GM11168 (cell line): ENCODE measurements around the gene METTL8.
"Not testable (repeated sequence)": the region's sequence is repeated elsewhere in the genome, so short reads cannot be mapped to it uniquely, and the experiment has no call there.

Source experiments
- in situ Hi-C: fragments of 300-500 bp; cut with MboI; formaldehyde crosslinking; loops from one replicate; pipeline ENCODE4 v1.12.0; 2022; ENCODE audit warnings: low sequenced_read_pairs; ENCODE audit not compliant: unreplicated experiment

Gene METTL8

DNA sequence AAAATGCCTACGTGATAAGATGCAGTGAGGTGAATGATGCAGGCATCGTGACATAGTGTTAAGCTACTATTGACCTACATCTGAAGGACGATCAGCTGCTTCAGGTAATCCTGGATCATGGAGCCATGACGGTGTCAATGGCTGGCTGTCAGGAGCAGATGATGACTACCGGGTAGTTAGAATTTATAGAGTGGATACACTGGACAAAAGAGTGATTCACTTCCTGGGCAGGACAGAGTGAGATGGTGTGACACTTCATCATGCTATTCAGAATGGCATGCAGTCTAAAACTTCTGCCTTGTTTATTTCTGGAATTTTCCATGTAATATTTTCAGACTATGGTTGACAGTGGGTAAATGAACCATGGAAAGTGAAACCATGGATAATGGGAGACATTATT, 29.5 kb downstream of the METTL8 start:
- in situ Hi-C loops, result no loop called here

DNA sequence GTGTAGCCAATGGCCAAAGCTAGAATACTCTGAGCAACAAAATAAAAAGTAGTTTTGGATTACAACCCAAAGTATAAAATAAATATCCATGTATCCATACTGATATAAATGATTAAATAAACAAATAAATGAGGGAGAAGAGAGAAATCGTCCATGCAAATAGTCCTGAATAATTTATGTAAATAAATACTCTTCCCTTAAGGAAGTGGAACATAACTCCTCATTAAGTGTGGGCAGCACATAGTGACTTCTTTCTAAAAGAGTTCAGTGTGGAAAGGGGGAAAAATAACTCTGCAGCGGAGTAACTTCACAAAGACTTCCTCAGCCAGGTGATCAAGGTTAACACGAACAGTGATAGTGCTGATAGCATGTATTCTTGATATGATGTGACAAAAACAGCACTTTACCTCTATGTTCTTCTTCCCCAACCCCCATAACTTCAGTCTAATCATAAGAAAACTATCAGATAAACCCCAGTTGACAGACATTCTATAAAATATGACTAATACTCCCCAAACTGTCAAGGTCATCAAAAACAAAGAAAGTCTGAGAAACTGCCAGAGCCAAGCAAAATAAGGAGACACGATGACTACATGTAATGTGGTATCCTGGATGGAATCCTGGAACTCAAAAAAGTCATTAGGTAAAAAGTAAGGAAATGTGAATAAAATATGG, 30.7 kb downstream of the METTL8 start:
- in situ Hi-C loops, result no loop called here

DNA sequence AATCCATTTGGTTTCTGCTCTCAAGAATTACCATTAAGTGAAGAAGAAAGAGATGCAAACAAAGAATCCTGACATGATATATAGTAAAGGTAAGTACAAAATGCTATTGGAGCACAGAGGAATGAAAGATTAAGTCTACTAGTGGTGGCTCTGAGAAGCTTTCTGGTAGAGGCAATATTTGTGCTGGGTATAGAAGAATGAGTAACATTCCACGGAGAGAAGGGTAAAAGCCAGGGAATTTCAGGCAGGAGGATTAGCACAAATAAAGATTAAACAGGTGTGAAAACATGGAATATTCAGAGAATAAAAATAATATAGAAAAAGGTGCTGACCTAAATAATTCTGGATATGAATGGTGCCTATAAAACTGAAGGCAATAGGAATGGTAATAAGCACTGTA, 31.8 kb downstream of the METTL8 start:
- in situ Hi-C loops, result no loop called here

DNA sequence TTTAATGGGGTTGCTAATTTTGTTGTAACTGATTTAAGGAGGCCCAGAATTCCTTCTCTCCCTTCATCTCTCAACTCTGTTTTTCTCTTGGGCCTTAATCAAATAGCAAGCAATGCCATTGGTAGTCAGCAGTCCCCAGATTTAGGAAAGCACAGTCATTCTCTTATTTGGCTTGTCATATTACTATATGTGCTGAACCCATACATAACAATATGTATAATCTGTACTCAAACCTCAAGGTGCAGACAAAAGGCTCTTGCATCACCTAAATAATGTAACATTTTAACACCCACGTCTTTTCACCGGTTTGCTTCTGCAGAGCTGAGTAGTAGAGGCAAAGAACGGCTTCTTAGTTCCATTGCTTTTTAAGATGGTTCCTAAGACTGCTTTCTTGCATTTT, 33.4 kb downstream of the METTL8 start:
- in situ Hi-C loops, result no loop called here

DNA sequence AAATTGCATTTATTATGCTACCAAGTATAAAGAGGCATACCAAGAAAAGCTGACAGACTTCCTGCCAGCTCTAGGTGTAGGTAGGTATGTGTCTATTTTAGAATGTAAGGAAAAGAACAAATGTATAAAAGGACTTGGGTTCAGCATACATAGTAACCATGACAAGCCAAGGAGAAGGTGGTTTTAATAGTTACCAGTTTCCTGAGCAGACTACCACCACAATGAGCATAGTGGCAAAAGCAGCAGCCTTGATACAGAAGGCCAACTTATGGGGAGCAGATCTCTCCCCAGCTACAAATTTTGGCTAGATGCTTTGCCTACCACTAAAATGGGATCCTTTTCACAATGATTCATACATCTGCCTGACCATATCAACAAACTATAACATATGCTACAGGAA, 34.5 kb downstream of the METTL8 start:
- in situ Hi-C loops, result no loop called here

DNA sequence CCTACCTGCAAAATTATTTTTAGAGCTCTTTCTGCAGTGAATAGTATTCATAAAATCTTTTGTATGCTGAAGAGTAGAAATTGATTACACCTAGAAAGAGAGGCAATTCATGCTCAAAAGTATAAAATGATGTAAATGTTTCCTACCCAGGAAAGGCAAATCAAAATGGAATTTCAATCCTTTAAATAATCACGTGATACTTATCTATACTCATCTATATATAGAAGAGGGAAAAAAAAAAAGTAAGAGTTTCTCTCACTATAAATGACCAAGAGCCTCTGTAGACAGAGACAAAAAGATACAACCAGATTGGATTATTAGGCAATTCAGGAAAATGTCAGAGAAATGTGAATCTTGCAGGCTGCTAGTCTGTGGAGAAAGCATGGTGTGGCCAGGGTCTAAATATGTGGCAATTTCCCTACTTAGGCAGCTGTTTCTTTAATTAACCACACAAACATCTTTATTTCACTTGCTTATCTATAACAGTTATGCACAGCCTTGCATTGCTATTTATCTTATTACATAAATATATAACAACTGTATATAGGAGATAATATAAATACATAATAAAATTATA, 39.5 kb downstream of the METTL8 start:
- in situ Hi-C loops, result no loop called here

DNA sequence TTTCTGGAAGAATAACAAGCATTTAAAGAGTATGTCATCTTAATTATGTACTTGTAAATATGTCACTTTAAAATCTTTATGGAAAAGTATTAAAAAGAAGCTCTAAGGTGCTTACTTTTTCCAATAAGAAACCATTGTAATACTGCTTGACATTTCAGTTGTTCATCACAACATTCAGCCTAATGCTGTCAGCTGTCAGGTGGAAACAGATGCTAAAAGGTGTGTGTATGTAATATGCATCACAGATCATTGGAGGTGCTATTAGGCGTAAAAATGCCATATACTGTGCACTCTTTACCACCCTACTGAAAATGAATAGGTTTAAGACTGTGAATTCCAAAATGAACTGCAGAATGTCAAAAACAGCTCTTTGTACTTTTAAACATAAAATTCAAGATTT, 40.3 kb downstream of the METTL8 start:
- in situ Hi-C loops, result no loop called here

DNA sequence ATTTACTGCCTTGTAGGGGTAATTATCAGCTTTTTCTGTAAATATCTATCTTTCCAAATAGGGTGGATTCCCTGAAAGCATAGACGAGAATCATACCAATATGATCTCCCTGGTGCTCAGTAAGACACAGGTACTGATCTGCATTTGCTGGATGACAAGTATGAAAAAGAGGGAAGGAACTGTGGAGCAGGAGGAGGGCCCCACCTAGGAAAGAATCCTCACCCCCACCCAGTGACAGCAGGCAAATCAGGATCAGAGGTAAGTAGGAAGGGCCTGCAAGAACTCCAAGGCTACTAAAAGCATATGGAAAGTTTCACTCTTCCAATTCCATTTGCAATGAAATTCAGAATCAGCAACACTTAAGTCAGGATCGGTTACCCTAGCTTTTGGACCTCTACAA, 42.3 kb downstream of the METTL8 start:
- in situ Hi-C loops, result no loop called here

DNA sequence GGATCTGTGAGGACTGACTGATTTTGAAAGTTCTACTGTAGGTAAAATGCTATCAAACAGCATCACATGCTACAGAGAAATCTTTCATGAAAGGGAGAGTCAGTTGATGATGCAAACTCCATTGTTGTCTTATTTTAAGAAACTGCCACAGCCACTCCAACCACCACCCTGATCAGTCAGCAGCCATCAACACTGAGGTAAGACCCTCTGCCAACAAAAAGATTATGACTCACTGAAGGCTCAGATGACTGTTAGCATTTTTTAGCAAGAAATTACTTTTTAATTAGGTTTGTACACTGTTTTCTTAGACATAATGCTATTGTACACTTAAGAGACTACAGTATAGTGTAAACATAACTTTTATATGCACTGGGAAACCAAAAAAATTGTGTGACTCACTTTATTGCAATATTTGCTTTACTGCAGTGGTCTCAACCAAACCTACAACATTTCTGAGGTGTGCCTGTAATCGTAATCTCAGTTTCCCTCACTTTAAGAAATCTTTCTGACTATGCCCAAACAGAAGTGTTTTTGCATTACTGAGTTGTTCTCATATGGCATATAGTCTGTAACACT, 42.8 kb downstream of the METTL8 start:
- in situ Hi-C loops, result no loop called here

DNA sequence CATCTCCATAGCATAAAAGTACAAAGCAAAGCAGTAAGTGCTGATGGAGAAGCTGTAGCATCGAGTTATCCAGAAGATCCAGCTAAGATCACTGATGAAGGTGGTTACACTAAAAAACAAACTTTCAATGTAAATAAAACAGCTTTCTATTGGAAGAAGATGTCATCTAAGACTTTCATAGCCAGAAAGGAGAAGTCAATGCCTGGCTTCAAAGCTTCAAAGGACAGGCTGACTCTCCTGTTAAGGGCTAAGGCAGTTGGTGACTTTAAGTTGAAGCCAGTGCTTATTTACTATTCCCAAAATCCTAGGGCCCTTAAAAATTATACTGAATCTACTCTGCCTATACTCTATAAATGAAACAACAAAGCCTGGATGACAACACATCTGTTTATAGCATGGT, 44.0 kb downstream of the METTL8 start:
- in situ Hi-C loops, result no loop called here

DNA sequence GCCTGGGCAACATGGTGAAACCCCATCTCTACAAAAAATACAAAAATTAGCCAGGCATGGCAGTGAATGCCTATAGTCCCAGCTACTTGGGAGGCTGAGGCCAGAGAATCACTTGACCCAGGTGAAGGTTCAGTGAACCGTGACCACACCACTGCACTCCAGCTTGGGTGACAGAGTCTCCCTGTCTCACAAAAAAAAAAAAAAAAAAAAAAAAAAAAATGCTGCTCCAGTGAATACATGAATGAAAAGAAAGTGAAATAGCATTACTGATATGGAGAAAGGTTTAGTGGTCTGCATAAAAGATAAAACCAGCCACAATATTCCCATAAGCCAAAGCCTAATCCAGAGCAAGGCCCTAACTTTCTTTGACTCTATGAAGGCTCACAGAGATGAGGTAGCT, 44.5 kb downstream of the METTL8 start:
- in situ Hi-C loops, result no loop called here

DNA sequence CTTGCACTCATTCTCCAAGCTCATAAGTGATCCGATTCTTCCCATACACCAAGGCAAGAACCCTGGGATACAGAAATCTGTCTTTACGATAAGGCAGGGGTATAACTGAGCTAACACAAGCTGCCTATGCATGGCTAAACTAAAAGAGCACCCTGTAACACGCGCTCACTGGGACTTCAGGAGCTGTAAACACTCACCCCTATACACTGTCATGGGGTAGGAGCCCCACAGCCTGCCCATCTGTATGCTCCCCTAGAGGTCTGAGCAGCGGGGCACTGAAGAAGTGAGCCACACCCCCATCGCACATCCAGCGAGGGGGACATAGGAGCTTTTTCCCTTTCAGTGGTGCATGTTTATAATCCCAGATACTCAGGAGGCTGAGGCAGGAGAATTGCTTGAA, 46.7 kb downstream of the METTL8 start:
- in situ Hi-C loops, result no loop called here

DNA sequence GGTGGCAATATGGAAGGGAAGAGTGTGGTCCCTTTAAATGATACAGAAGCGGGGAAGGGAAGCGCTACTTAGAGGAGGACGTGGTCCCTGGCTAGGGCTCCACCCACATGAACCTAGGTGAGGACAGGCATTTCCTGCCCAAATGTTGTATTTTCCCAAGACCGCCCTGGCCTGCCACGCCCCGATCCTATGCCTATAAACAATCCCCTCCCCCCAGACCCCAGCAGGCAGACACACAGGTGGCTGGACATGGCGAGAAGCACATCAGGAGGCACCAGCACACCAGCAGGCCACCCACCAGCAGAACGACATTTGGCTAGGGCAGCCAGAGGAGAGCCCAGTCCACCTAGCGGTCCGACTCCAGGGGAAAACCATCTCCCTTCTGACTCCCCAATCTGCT, 47.2 kb downstream of the METTL8 start:
- in situ Hi-C loops, result no loop called here

DNA sequence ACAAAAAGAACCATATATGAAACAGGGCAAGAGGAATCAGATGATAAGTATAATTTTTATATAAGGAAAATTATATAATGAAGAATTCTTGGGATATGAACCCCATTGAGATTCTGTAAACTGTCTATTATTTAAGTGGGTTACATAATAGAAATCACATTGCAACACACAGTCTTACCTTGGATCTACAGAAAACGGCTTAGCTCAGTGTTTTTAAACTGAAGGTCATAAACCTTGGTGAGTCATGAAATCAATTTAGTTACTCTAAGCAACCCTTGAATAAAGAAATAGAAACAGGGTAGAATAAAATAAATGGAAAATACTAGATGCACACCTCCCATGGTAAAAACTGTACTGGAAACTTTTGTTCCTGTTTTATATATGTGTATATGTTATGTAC, 50.7 kb downstream of the METTL8 start:
- in situ Hi-C loops, result no loop called here

DNA sequence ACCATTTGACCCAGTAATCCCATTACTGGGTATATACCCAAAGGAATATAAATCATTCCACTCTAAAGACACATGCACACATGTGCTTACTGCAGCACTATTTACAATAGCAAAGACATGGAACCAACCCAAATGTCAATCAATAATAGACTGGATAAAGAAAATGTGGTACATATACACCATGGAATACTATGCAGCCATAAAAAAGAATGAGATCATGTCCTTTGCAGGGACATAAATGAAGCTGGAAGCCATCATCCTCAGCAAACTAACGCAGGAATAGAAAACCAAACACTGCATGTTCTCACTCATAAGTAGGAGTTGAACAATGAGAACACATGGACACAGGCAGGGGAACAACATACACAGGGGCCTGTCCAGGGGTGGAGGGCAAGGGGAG, 51.6 kb downstream of the METTL8 start:
- in situ Hi-C loops, result not testable (repeated sequence)

DNA sequence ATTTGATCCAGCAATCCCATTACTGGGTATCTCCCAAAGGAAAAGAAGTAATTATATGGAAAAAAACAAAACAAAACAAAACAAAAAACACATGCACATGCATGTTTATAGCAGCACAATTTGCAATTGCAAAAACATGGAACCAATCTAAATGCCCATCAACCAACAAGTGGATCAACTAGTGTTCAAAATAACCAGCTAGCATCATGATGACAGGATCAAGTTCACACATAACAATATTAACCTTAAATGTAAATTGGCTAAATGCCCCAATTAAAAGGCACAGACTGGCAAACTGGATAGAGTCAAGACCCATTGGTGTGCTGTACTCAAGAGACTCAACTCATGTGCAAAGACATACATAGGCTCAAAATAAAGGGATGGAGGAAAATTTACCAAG, 55.9 kb downstream of the METTL8 start:
- in situ Hi-C loops, result not testable (repeated sequence)

DNA sequence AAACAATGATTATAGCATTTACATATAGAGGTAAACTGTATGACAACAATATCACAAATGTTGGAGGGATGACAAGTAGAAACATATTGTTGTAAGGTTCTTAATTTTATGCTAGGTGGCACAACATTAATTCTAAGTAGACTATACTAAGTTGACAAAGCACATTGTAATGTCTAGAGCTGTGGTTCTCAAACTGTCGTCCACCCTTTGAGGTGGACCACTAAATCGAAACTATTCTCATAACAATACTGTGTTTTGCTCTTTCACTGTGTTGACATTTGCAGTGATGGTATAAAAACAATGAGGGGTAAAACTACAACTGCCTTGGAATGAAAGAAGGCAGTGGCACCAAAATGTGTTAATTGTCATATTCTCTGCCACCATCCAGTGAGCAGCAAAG, 66.1 kb downstream of the METTL8 start:
- in situ Hi-C loops, result no loop called here

DNA sequence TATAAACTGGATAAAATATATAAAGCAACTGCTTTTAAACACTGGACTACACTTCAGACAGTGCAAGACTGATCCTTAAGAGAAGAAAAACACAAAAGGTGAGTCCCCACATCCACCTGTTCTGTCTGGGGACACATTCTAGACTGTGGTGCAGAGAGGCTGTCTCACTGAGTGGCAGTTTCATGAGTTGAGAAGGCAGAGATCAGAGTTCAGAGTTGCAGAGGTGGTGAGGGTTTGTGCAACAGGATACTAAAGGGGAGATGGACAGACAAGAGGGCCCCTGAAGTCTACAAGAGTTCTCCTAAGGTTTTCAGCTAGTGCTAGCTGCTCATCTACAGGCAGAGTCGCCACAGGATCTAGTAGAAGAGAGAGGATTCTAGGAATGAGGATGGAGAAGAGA, 68.0 kb downstream of the METTL8 start:
- in situ Hi-C loops, result no loop called here

DNA sequence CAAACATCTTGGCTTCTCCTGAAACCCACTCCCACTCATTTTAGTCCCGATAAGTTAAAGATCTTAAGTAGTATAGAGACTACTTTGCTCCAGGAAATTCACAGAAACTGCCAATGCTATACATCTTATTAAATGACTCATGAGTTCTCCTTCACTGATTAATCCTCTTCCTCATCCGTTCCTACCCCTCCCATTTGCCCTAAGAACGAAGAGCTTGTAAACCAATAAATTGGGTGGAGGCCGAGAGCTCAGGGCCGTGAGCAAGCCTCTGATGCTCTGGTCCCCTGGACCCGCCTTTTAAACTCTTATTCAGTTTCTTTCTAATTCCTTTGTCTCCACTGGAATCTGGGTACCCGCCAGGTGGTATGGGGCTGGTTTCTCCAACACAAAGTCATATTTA, 68.6 kb downstream of the METTL8 start:
- in situ Hi-C loops, result no loop called here

DNA sequence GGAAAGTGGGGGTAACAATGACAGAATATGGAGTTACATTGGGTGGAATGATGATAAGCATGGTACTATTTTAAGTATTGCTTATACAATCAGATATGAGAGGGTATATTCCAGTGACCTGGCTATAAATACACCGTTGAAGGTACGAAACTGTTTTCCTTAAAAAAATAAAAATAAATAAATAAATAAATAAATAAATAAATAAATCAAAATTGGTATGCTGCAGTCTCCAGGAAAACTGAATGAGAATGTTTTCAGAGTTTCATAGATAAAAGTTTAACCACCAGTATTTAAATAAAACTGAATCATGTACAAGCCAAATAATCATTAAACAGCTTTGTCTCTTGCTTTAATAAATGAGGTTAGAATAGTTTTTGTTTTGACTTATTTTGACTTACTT, 71.4 kb downstream of the METTL8 start:
- in situ Hi-C loops, result no loop called here

DNA sequence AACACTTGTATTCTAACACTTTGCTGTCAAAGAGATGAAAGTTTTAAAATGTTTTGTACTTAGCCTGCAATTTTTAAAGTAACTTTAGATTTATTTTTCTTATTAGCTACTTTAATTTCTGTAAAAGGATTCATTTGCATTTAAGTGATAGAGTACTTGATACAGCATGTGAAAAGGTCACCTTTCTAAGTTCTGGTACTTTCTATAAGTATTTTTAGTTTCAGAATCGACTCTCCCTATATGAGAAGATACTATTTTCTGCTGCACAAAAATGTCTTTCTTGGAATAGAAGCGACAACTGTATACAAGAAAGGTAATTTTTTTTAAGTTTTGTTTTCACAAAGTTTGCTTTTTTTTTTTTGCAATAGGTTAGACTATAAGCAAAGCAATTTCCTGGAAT, 72.9 kb downstream of the METTL8 start:
- in situ Hi-C loops, result no loop called here

DNA sequence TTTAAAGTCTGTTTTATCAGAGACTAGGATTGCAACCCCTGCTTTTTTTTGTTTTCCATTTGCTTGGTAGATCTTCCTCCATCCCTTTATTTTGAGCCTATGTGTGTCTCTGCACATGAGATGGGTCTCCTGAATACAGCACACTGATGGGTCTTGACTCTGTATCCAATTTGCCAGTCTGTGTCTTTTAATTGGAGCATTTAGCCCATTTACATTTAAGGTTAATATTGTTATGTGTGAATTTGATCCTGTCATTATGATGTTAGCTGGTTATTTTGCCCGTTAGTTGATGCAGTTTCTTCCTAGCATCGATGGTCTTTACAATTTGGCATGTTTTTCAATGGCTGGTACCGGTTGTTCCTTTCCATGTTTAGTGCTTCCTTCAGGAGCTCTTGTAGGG, 80.0 kb downstream of the METTL8 start:
- in situ Hi-C loops, result not testable (repeated sequence)
